Natural killer cell (primary cell): ENCODE data around the gene ARL5B. TPM values are rescaled to one million over a fixed set of nuclear protein-coding genes. Genes with fewer than 3 reads are reported as not detected.

Experiments
- ATAC-seq, 3 donors: fragments of 150-1000 bp in 2 of 3; fragments of 200-7000 bp in 1 of 3; cut with Tn5 transposase; 1 replicate in 1 of 3; 2 replicates in 2 of 3; pipeline ENCODE4 v1.10.0; 2021; ENCODE audit warnings: mild to moderate bottlenecking in 2 of 3, moderate library complexity in 2 of 3
- DNase-seq, 2 donors: peaks; one replicate each; pipeline versions ENCODE4 v3.0.0 to v3.0.0-alpha.2; 2013 to 2021; ENCODE audit warnings: mixed read lengths in 1 of 2
- H3K27ac ChIP-seq: one replicate; pipeline ENCODE4 v1.5.1; 2013; ENCODE audit warnings: mild to moderate bottlenecking, low read length
- H3K27me3 ChIP-seq: one replicate; pipeline ENCODE4 v1.6.1; 2013; ENCODE audit warnings: low read length; ENCODE audit not compliant: control insufficient read depth, insufficient read depth
- H3K36me3 ChIP-seq: one replicate; pipeline ENCODE4 v1.6.1; 2013; ENCODE audit warnings: low read length; ENCODE audit not compliant: control insufficient read depth, insufficient read depth
- H3K4me1 ChIP-seq: one replicate; pipeline ENCODE4 v1.6.1; 2013; ENCODE audit warnings: low read length; ENCODE audit not compliant: control insufficient read depth, insufficient read depth
- H3K4me3 ChIP-seq: one replicate; pipeline ENCODE4 v1.5.1; 2013; ENCODE audit warnings: low read length
- H3K9me3 ChIP-seq: one replicate; pipeline ENCODE4 v1.6.1; 2013; ENCODE audit warnings: low read length; ENCODE audit not compliant: control insufficient read depth, insufficient read depth
- H3K27ac Mint-ChIP-seq, 2 donors: one replicate each; pipeline ENCODE4 v1.8.0; 2022; ENCODE audit warnings: mild to moderate bottlenecking in 2 of 2, mixed read lengths in 2 of 2, moderate library complexity in 1 of 2
- H3K27me3 Mint-ChIP-seq, 2 donors: one replicate each; pipeline ENCODE4 v1.8.0; 2022; ENCODE audit warnings: low read depth in 2 of 2, mixed read lengths in 2 of 2
- H3K36me3 Mint-ChIP-seq: one replicate; pipeline ENCODE4 v1.8.0; 2022; ENCODE audit warnings: mixed read lengths
- H3K4me1 Mint-ChIP-seq, 2 donors: one replicate each; pipeline ENCODE4 v1.8.0; 2022; ENCODE audit warnings: mixed read lengths in 2 of 2
- H3K4me3 Mint-ChIP-seq: one replicate; pipeline ENCODE4 v1.8.0; 2022; ENCODE audit warnings: mild to moderate bottlenecking, moderate library complexity, mixed read lengths
- H3K9me3 Mint-ChIP-seq, 2 donors: one replicate each; pipeline ENCODE4 v1.8.0; 2022; ENCODE audit warnings: mixed read lengths in 2 of 2
- CTCF ChIP-seq: fragments of 200-600 bp; IDR thresholded peaks from one replicate; pipeline ENCODE4 v1.8.0; 2022; ENCODE audit warnings: antibody characterized with exemption
- WGBS: methylation state at CpG from one replicate; pipeline ENCODE4 v1.1.7; 2013; ENCODE audit warnings: missing lambda C conversion rate; ENCODE audit not compliant: insufficient coverage; 5-methylcytosine and 5-hydroxymethylcytosine counted together
- intact Hi-C: fragments of 100-400 bp; cut with micrococcal nuclease; formaldehyde crosslinking; loops from one replicate; pipeline ENCODE4 v1.14.2; 2022
- total RNA-seq, 4 donors: library from RNA; stranded (reverse); fragments of 120-200 nt in 1 of 4; gene quantifications; one replicate each; pipeline versions ENCODE4 v1.2.3 to v1.2.4, GENCODE V29; 2013 to 2022

The ARL5B gene
- total RNA-seq, 3 donors from 2014 or later (not counting 1 experiment from before 2014, with no cell fraction given): 19.1 to 25.9 (median 20.8) TPM

GRCh38 chr10:18647151-18647550 is 12.1 kb upstream of the ARL5B start:
- H3K4me3 Mint-ChIP-seq: no peak overlapping the region
- H3K27ac Mint-ChIP-seq: no peak overlapping the region
- intact Hi-C loops: no loop called here
- TF ChIP-seq CTCF: no peak
- Histone ChIP-seq H3K27me3 (no peaks in the 10 kb centered on the region), H3K4me3 (no peak overlapping the region), H3K27ac (no peak overlapping the region), H3K36me3 (peaks cover 9% of the 10 kb centered on the region), H3K9me3 (no peaks in the 10 kb centered on the region), H3K4me1 (peaks cover 7% of the 10 kb centered on the region)
- 83% methylated on average over 2 of the region's 2 CpGs for WGBS
- H3K9me3 Mint-ChIP-seq: no peaks in the 10 kb centered on the region
- H3K27me3 Mint-ChIP-seq: no peaks in the 10 kb centered on the region
- ATAC-seq: no peak
- H3K36me3 Mint-ChIP-seq: no peaks in the 10 kb centered on the region
- no peak for DNase-seq
- peaks cover 26 to 36% of the 10 kb centered on the region in 2 donors for H3K4me1 Mint-ChIP-seq

GRCh38 chr10:18647945-18648344 is 11.3 kb upstream of the ARL5B start:
- no peaks in the 10 kb centered on the region for H3K36me3 Mint-ChIP-seq
- DNase-seq (no peak), ATAC-seq (no peak)
- H3K9me3 ChIP-seq: no peaks in the 10 kb centered on the region
- H3K4me3 Mint-ChIP-seq: no peak overlapping the region
- no peak for TF ChIP-seq CTCF
- H3K27me3 ChIP-seq: no peaks in the 10 kb centered on the region
- intact Hi-C loops: no loop called here
- H3K36me3 ChIP-seq: peaks cover 9% of the 10 kb centered on the region
- peaks cover 31 to 40% of the 10 kb centered on the region in 2 donors for H3K4me1 Mint-ChIP-seq
- no peaks in the 10 kb centered on the region for H3K9me3 Mint-ChIP-seq
- no peaks in the 10 kb centered on the region for H3K27me3 Mint-ChIP-seq
- H3K27ac Mint-ChIP-seq: no peak overlapping the region
- H3K4me1 ChIP-seq: peaks cover 7% of the 10 kb centered on the region
- 100% methylated on average over 3 of the region's 3 CpGs for WGBS
- H3K4me3 ChIP-seq: no peak overlapping the region
- no peak overlapping the region for H3K27ac ChIP-seq

- H3K27ac Mint-ChIP-seq: peak overlapping the region; percentile 91 to 98
- no peaks in the 10 kb centered on the region for H3K27me3 Mint-ChIP-seq
- peak overlapping the region; percentile 92 for H3K4me3 Mint-ChIP-seq
- Histone ChIP-seq H3K36me3 (peaks cover 16% of the 10 kb centered on the region), H3K27me3 (no peaks in the 10 kb centered on the region), H3K9me3 (no peaks in the 10 kb centered on the region), H3K4me3 (no peak overlapping the region), H3K27ac (no peak overlapping the region), H3K4me1 (peaks cover 7% of the 10 kb centered on the region)
- no peaks in the 10 kb centered on the region for H3K9me3 Mint-ChIP-seq
- peaks cover 31 to 40% of the 10 kb centered on the region in 2 donors for H3K4me1 Mint-ChIP-seq
- 78% methylated on average over 6 of the region's 7 CpGs for WGBS
- H3K36me3 Mint-ChIP-seq: no peaks in the 10 kb centered on the region
- intact Hi-C loops: no loop called here
- no peak for TF ChIP-seq CTCF
- no peak for ATAC-seq
- no peak for DNase-seq
Observed at GRCh38 chr10:18649364-18649959, 9.8 kb upstream of the ARL5B start.
